ENCODE measurements around the gene DGKZ. TPM values are rescaled to one million over a fixed set of nuclear protein-coding genes. Genes with fewer than 3 reads are reported as not detected.

DGKZ gene
- total and polyA plus RNA-seq, 2 of the 13 experiments (the other 11 are each of a cell fraction or from before 2014, with no cell fraction given): 15.8 to 20.7 TPM

GRCh38 chr11:46347637-46348311 is 511 bp downstream of the DGKZ start (continued):
- no peak for TF ChIP-seq PHB2 (IDR thresholded peaks at IDR 0.05; ENCODE audit: partially characterized antibody)
- TF ChIP-seq KDM4B (CRISPR knock-in tag; IDR thresholded peaks at IDR 0.05): no peak
- TF ChIP-seq ZNF503 (CRISPR knock-in tag; IDR thresholded peaks at IDR 0.05): no peak
- TF ChIP-seq ONECUT2 (CRISPR knock-in tag; IDR thresholded peaks at IDR 0.05): no peak
- no peak for TF ChIP-seq ZBTB37 (CRISPR knock-in tag; IDR thresholded peaks at IDR 0.05)
- TF ChIP-seq TSC22D2 (CRISPR knock-in tag; IDR thresholded peaks at IDR 0.05; ENCODE audit: borderline replicate concordance): no peak
- no peak for TF ChIP-seq CREB1 (IDR thresholded peaks at IDR 0.05)
- TF ChIP-seq CREB1 (CRISPR knock-in tag; IDR thresholded peaks at IDR 0.05): no peak
- peak; percentile 100 for TF ChIP-seq ZNF343 (CRISPR knock-in tag; IDR thresholded peaks at IDR 0.05)
- TF ChIP-seq KLF11 (CRISPR knock-in tag; IDR thresholded peaks at IDR 0.05): no peak
- no peak for TF ChIP-seq SAFB2 (CRISPR knock-in tag; IDR thresholded peaks at IDR 0.05; ENCODE audit: borderline replicate concordance, low read depth)
- TF ChIP-seq HOXA5 (CRISPR knock-in tag; IDR thresholded peaks at IDR 0.05): no peak
- 0 out of 2 replicates have a peak, but pooled peaks have one; percentile 26 for TF ChIP-seq ZNF317 (CRISPR knock-in tag; IDR thresholded peaks at IDR 0.05)
- TF ChIP-seq ZNF678 (CRISPR knock-in tag; IDR thresholded peaks at IDR 0.05): 0 out of 2 replicates have a peak, but pooled peaks have one; percentile 46
- no peak; the same call in 1 of the 2 replicates for TF ChIP-seq GABPA (IDR thresholded peaks at IDR 0.05; ENCODE audit: low read depth, low read length)
- no peak for TF ChIP-seq GABPA (CRISPR knock-in tag; IDR thresholded peaks at IDR 0.05; ENCODE audit: low read depth)
- peak; percentile 57; the same call in 1 of the 2 replicates for TF ChIP-seq PHF8 (CRISPR knock-in tag; IDR thresholded peaks at IDR 0.05)
- TF ChIP-seq ZNF557 (CRISPR knock-in tag; IDR thresholded peaks at IDR 0.05): no peak
- no peak for TF ChIP-seq ZNF335 (CRISPR knock-in tag; IDR thresholded peaks at IDR 0.05)
- no peak for TF ChIP-seq DRAP1 (CRISPR knock-in tag; IDR thresholded peaks at IDR 0.05)
- TF ChIP-seq RBFOX2 (IDR thresholded peaks at IDR 0.05; ENCODE audit: low read depth, low read length): peak; percentile 54; the same call in 1 of the 2 replicates
- peak; percentile 5; the same call in 1 of the 2 replicates for TF ChIP-seq GABPB1 (CRISPR knock-in tag; IDR thresholded peaks at IDR 0.05)
- no peak for TF ChIP-seq PHF21A (CRISPR knock-in tag; IDR thresholded peaks at IDR 0.05)
- TF ChIP-seq ZBTB2 (CRISPR knock-in tag; IDR thresholded peaks at IDR 0.05; ENCODE audit: low read depth): 0 out of 2 replicates have a peak, but pooled peaks have one; percentile 49
- no peak for TF ChIP-seq TAF15 (IDR thresholded peaks at IDR 0.05; ENCODE audit: low read depth, low read length, poor library complexity, severe bottlenecking)
- no peak for TF ChIP-seq AGO2 (optimal IDR thresholded peaks at IDR 0.05; ENCODE audit: low read depth, low read length)
- no peak for TF ChIP-seq MAFK (conservative IDR thresholded peaks at IDR 0.05 in 1 of 2, IDR thresholded peaks at IDR 0.05 in 1 of 2; ENCODE audit: low read length in 2 of 2)
- TF ChIP-seq ZKSCAN5 (CRISPR knock-in tag; IDR thresholded peaks at IDR 0.05): no peak

All from HepG2 (cell line).